Sigmoid colon (tissue), 4 donors: Measurements from ENCODE around the gene C11orf86.

ENCODE experiments used
- EP300 ChIP-seq, 4 donors: sonication (generic); formaldehyde crosslinking; IDR thresholded peaks; one replicate each; pipeline ENCODE4 v1.6.1; 2017; ENCODE audit warnings: antibody characterized with exemption in 4 of 4
- POLR2A ChIP-seq, 2 donors: fragments of 450-650 bp; IDR thresholded peaks; one replicate each; pipeline ENCODE4 v1.6.1; 2016; ENCODE audit warnings: antibody characterized with exemption in 2 of 2, mild to moderate bottlenecking in 2 of 2, moderate library complexity in 2 of 2
- TF ChIP-seq, protein P1 (sequence below), 4 experiments: fragments of 450-650 bp in 3 of 4; fragments of 200-600 bp in 1 of 4; IDR thresholded peaks; one replicate each; pipeline ENCODE4 v1.5.1; 2016 to 2019; ENCODE audit warnings: antibody characterized with exemption in 4 of 4, mild to moderate bottlenecking in 3 of 4, moderate library complexity in 2 of 4

DNA sequence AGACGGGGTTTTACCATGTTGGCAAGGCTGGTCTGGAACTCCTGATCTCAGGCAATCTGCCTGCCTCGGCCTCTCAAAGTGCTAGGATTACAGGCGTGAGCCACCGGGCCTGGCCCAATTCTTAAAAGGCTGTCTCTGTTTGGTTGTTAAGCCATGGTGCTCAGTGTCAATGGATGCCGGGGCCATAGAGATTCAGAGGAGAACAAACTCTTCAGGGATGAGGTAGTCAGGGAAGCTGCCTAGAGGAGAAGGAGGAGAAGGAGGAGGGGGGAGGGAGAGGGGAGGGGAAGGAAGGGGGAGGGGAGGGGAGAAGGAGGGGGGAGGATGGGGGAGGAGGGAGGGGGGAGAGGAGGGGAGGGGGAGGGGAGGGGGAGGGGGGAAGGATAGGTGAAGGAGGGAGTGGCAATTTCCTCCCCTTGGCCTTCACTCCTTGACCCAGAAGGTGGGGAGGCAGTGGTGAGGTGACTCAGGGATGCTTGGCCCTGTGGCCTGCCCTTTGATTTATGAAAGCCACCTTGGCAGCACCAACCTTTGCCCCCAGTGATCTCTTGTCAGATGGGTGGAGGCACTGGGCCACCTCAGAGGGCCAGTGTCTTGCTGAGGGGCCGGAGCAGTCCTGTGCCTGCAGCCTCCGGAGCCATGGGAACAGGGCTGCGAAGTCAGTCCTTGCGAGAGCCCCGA is at the start of gene C11orf86:
- TF ChIP-seq, protein P1, sequence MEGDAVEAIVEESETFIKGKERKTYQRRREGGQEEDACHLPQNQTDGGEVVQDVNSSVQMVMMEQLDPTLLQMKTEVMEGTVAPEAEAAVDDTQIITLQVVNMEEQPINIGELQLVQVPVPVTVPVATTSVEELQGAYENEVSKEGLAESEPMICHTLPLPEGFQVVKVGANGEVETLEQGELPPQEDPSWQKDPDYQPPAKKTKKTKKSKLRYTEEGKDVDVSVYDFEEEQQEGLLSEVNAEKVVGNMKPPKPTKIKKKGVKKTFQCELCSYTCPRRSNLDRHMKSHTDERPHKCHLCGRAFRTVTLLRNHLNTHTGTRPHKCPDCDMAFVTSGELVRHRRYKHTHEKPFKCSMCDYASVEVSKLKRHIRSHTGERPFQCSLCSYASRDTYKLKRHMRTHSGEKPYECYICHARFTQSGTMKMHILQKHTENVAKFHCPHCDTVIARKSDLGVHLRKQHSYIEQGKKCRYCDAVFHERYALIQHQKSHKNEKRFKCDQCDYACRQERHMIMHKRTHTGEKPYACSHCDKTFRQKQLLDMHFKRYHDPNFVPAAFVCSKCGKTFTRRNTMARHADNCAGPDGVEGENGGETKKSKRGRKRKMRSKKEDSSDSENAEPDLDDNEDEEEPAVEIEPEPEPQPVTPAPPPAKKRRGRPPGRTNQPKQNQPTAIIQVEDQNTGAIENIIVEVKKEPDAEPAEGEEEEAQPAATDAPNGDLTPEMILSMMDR (IDR thresholded peaks at IDR 0.05): no peak
- TF ChIP-seq POLR2A (IDR thresholded peaks at IDR 0.05) (no peak), EP300 (IDR thresholded peaks at IDR 0.05) (no peak)
